ENCODE measurements around the gene PDLIM1. TPM values are rescaled to one million over a fixed set of nuclear protein-coding genes. Genes with fewer than 3 reads are reported as not detected.
A peak's percentile ranks its signal among the peaks of the same experiment; 100 is the strongest.

The PDLIM1 gene
- total RNA-seq, 4 donors from 2014 or later, result 40.7 to 86.8 (median 83.4) TPM

DNA sequence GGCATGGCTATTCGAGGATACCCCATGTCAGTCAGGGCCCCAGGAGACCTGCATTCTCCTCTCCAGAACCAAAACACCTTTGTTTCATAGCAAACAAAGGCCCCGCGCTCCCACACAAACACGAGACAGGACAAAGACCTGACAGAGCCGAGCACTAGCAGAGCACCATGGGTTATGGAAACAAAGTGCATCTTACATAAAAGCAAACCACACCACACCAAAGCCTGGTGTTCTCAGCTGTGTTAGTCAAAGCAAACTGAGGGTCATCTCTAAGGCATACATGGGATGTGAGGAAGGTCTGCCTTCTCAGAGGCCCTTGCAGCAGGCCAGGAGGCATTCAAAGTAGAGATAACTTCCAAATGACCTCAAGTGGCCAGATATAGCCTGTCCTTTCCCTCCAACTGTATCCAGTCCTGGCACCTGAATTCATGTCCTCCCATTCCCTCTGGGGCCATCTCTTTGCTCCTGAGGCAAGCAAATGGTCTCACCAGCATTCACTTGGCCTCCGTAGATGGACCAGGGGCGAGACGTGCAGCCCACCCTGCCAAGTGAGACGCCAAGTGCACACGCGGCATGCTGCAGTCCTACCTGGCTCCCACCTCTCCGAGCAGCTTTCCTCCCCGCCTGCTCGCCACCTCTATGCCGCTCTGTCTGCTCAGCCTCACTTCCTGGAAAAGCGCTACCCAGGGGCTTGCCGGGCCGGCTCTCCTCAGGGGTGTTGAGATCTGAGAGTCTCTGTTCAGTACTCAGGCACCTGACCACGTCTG, 45.3 kb upstream of the PDLIM1 start:
- Histone ChIP-seq H3K4me1 (peaks cover 80 to 100% (median 91%) of the 10 kb centered on the region in 4 donors), H3K27ac (replicated peaks in 1 of 4) (peak overlapping the region; percentile 90 to 91 (median 90)), H3K27me3 (no peaks in the 10 kb centered on the region), H3K4me3 (no peak overlapping the region), H3K36me3 (peaks cover 34 to 98% (median 90%) of the 10 kb centered on the region in 4 donors), H3K9me3 (no peaks in the 10 kb centered on the region)
- WGBS, result 84% methylated on average over 19 of the region's 19 CpGs
- TF ChIP-seq POLR2AphosphoS5 (IDR thresholded peaks at IDR 0.05), result peak in 1 of 2 donors; percentile 65
- TF ChIP-seq EP300 (IDR thresholded peaks at IDR 0.05), result no peak
- no peak for DNase-seq (ENCODE audit: extremely low spot score)
- intact Hi-C loops (cut with DNase I), result no loop called here

DNA sequence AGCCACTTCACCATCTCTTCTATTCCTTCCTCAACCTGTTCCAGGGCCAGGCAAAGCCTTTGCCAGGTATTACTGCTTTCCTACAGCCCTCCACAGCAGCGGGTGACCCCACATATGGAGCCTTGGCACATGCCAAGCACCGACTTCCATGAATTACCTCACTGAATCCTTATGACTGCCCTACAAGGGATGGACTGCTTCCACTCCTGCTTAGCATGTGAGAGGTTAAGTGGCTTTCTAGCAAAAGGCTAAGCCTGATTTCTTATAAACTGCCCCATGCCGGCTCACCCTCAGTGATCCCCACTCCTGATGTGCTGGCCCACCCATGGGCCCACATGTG, 44.0 kb upstream of the PDLIM1 start:
- DNase-seq (ENCODE audit: extremely low spot score), result no peak
- Histone ChIP-seq H3K36me3 (peaks cover 23 to 92% (median 86%) of the 10 kb centered on the region in 4 donors), H3K27me3 (no peaks in the 10 kb centered on the region), H3K4me1 (peaks cover 85 to 100% (median 97%) of the 10 kb centered on the region in 4 donors), H3K27ac (replicated peaks in 1 of 4) (peak overlapping the region; percentile 90 to 91 (median 90)), H3K9me3 (no peaks in the 10 kb centered on the region), H3K4me3 (no peak overlapping the region)
- TF ChIP-seq EP300 (IDR thresholded peaks at IDR 0.05), result no peak
- TF ChIP-seq POLR2AphosphoS5 (IDR thresholded peaks at IDR 0.05), result peak in 1 of 2 donors; percentile 29
- TF ChIP-seq, protein P1, sequence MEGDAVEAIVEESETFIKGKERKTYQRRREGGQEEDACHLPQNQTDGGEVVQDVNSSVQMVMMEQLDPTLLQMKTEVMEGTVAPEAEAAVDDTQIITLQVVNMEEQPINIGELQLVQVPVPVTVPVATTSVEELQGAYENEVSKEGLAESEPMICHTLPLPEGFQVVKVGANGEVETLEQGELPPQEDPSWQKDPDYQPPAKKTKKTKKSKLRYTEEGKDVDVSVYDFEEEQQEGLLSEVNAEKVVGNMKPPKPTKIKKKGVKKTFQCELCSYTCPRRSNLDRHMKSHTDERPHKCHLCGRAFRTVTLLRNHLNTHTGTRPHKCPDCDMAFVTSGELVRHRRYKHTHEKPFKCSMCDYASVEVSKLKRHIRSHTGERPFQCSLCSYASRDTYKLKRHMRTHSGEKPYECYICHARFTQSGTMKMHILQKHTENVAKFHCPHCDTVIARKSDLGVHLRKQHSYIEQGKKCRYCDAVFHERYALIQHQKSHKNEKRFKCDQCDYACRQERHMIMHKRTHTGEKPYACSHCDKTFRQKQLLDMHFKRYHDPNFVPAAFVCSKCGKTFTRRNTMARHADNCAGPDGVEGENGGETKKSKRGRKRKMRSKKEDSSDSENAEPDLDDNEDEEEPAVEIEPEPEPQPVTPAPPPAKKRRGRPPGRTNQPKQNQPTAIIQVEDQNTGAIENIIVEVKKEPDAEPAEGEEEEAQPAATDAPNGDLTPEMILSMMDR (IDR thresholded peaks at IDR 0.05), result no peak
- no peak for TF ChIP-seq POLR2A (IDR thresholded peaks at IDR 0.05; ENCODE audit: low read depth)
- 100% methylated on average over 2 of the region's 3 CpGs for WGBS
- intact Hi-C loops (cut with DNase I), result no loop called here

DNA sequence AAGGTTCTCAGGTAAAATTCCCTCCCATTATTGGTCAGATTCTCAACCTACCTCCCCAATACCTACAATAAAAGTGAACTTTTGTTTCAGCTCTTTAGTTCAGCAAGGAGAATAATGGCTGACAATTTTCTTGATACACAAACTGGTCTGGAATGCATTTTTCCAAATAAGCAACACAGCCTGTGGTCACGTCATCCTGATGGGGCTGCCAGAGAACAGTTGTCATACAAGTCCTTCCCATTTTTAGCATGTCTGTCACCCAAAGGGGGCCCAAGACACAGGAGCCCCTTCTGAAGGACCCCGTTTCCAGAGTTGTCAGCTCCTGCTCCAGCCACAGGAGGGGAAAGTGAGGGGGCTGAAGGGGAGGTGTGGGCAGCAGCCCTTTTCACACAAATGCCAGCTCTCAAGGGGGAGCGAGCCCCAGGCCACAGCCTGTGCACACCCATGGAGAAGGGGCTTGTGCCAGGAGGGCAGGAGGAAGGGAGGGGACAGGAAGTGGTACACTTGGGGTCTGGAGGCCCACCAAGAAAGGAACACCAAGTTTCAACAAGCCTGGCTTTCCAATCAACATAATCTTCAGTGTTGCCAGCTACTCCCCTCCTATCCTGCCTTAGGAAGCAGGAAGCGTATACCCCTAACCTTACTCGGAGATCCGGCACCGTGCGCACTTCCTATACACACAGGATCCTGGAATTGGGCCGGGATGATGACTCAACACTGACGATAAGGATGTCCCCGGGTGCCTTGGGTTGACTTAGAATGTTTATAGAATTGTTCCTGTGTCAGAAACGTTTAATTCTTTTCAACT, 43.4 kb upstream of the PDLIM1 start:
- H3K27me3 ChIP-seq, result no peaks in the 10 kb centered on the region
- DNase-seq (ENCODE audit: extremely low spot score), result no peak
- WGBS, result 41% methylated on average over 10 of the region's 12 CpGs
- no peak overlapping the region for H3K4me3 ChIP-seq
- H3K4me1 ChIP-seq, result peaks cover 86 to 100% (median 98%) of the 10 kb centered on the region in 4 donors
- H3K27ac ChIP-seq (replicated peaks in 1 of 4), result peak overlapping the region; percentile 90 to 91 (median 90)
- peaks cover 21 to 89% (median 81%) of the 10 kb centered on the region in 4 donors for H3K36me3 ChIP-seq
- peak; percentile 83 to 86 for TF ChIP-seq POLR2AphosphoS5 (IDR thresholded peaks at IDR 0.05)
- TF ChIP-seq POLR2A (IDR thresholded peaks at IDR 0.05; ENCODE audit: low read depth), result no peak
- TF ChIP-seq, protein P1 (IDR thresholded peaks at IDR 0.05), result no peak
- TF ChIP-seq EP300 (IDR thresholded peaks at IDR 0.05), result peak; percentile 74
- intact Hi-C loops (cut with DNase I), result no loop called here
- H3K9me3 ChIP-seq, result no peaks in the 10 kb centered on the region

DNA sequence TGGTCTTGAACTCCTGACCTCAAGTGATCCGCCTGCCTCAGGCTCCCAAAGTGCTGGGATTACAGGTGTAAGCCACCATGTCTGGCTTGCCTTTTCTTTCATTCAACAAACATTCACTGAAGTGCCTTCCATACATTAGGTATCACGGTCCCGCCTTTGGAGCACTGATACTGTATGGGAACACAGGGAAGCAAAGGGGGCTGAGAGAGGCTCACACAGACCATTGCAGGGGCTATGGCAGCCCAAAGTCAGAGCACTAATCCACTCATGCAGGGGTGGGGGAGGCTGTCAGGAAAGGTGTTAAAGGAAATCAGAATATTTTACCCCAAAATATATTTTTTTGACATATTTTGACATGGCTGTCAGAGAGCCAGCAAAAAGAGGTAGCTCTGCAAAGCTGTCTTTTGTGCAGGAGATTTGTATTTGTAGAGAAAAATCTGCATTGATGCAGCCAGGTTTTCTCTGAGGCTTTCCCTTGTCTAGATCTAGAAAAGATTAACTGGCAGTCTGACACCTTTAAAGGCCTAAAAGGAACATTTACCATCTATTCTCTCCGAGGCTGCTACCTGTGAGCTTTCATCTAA, 42.0 kb upstream of the PDLIM1 start:
- Histone ChIP-seq H3K9me3 (no peaks in the 10 kb centered on the region), H3K4me3 (no peak overlapping the region), H3K27me3 (no peaks in the 10 kb centered on the region), H3K4me1 (peaks cover 90 to 100% (median 98%) of the 10 kb centered on the region in 4 donors), H3K36me3 (peaks cover 8 to 86% (median 75%) of the 10 kb centered on the region in 4 donors), H3K27ac (replicated peaks in 1 of 4) (peak overlapping the region; percentile 90 to 91 (median 90))
- no peak for DNase-seq (ENCODE audit: extremely low spot score)
- intact Hi-C loops (cut with DNase I), result no loop called here
- TF ChIP-seq EP300 (IDR thresholded peaks at IDR 0.05) (no peak), POLR2AphosphoS5 (IDR thresholded peaks at IDR 0.05) (no peak), POLR2A (IDR thresholded peaks at IDR 0.05; ENCODE audit: low read depth) (no peak)
- 87% methylated on average over 4 of the region's 4 CpGs for WGBS

DNA sequence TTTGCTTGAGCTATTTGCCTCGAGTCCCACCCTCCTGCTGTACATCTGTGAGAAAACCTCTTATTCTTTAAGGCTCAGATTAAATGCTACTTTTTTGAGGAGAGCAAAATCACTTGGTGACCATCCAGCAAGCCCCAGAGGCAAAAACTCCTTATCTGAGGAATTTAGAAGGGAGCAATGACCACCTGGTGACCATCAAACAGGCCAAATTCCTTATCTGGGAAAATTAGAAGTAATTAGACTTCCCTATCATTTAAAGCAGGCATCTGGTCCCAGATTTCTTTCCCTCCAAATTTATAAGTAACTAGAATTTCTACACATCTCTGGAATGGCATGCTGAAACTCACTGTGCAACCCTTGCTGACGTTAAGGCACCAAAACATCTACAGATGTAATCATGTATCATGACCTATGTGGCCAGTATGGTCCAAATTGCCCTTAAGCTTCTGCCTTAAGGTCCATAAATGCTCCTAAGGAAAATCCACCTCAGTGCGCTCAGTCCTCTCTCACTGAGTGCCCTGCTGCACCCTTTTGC, 40.9 kb upstream of the PDLIM1 start:
- WGBS, result 81% methylated on average over 3 of the region's 3 CpGs
- H3K36me3 ChIP-seq, result peaks cover 3 to 86% (median 74%) of the 10 kb centered on the region in 4 donors
- intact Hi-C loops (cut with DNase I), result no loop called here
- no peaks in the 10 kb centered on the region for H3K27me3 ChIP-seq
- no peak overlapping the region for H3K4me3 ChIP-seq
- H3K9me3 ChIP-seq, result no peaks in the 10 kb centered on the region
- H3K27ac ChIP-seq (replicated peaks in 1 of 4), result peak overlapping the region; percentile 90 to 91 (median 90)
- DNase-seq (ENCODE audit: extremely low spot score), result no peak
- TF ChIP-seq POLR2AphosphoS5 (IDR thresholded peaks at IDR 0.05), result peak in 1 of 2 donors; percentile 32
- no peak for TF ChIP-seq POLR2A (IDR thresholded peaks at IDR 0.05; ENCODE audit: low read depth)
- H3K4me1 ChIP-seq, result peaks cover 90 to 100% (median 97%) of the 10 kb centered on the region in 4 donors

All from esophagus muscularis mucosa (tissue), 4 donors.